NCI-H2081 (cell line): Measurements from ENCODE around the gene EMILIN1.

Source experiments
- DNase-seq, 2 experiments: peaks; one replicate each; lab custom pipeline; 2025; lab: John Stamatoyannopoulos, UW

EMILIN1 gene

DNA sequence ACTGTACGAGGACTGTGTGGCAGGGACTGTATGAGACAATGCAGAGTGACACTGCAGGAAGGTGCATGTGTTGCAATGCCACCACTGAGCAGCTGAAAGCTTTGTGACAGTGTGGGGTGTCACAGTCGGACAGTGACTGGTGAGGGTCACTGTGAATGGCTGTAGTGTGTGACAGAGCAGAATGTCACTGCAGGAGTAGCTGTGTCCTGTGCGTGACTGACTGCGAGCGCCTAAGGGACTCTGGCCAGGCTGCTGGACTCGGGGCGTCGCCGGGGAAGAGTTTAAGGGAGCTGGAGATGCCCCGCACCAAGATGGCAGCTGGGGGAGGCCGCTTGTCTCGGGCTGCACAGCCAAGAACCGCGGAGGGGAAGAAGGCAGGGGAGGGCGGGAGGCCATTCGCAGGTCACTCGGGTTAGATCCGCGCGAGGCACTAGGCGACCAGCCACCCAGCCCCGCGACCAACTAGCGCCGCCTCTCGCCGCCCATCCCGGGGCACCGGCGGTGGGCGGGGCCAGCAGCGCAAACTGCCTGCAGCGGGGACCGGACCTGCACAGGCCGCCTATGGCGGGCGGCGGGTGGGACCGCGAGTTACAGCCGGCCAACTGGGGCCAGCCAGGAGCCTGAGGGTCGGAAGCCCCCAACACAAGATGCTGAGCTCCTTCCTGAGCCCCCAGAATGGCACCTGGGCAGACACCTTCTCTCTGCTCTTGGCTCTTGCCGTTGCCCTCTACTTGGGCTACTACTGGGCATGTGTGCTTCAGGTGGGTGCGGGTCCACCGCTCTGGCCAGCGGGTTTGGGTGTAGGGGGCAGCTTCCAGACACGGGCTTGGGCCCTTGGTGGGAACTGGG, 45.1 kb downstream of the EMILIN1 start, which contains the start of gene ABHD1:
Gene ABHD1 (plus strand): TSS at position 514 of the 849 bp plus-strand sequence. CDS start 134 bp downstream, at position 648.
- DNase-seq, result peak; percentile 12 to 36

DNA sequence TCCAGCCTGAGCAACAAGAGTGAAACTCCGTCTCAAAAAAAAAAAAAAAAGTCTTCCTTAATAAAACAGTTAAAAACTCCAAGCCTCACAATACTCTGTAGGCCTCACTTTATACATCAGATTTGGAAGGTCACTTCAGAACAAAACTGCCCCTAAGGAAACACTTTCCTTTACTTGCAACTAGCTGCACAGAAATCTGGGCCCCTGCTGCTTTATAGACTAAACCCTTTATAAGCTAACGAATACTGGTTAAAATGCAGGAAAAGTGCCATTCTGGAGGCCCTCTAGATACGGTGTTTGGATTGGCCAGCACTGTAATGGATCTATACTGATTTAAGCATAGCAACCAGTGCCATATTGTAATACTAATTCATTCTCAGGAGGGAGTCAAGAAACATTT, 46.7 kb downstream of the EMILIN1 start:
- DNase-seq, result no peak

DNA sequence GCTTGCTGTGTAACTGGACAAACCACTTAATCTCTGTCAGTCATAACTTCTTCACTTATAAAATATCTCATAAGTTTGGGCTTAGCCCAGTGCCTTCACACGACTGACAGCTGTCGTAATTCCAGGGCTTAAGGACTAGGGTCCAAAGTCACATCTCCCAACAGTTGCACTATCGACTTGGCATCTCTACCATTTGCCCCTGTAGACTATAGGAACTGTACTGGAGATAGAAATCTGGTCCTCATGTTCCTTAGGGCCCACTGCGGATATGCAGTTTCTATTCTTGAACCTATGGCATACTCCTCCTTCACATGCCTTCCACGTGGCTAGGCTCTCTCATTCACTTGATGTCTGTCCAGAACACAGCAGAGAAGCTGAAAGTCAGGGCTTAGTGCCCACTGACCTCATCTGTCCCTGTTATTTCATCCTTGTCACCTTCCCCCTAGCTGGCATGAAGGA, 47.9 kb downstream of the EMILIN1 start:
- DNase-seq, result no peak

DNA sequence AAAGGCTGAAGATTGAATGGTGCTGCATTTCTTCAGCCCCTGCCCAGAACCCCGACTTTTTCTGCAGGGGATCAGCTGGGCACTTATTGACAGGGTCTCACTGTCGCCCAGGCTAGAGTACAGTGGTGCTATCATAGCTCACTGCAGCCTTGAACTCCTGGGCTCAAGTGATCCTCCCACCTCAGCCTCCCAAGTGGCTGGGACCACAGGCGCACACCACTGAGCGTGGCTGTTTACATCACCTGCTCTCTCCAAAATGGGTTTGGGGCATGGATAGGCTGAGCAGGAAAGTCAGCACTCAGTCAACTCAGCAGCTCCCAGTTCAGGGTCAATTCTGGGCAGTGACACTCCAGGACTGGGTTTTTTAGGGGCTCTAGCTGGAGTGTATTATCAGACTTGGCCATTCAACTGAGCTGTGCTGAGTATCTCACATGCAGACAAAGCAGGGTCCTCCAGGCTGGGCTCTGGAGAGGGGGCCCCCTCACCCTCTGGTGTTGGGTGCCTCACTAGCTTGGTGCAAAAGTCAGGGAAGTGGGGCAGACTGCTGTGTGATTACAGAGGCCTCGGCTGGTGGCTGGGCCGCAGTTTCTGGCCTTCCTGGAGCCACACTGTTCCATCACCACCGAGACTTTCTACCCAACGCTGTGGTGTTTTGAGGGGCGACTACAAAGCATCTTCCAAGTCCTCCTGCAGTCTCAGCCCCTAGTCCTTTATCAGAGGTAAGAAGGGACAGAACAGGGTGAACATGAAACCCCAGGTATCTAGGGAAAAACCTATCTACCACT, 49.7 kb downstream of the EMILIN1 start:
- DNase-seq, result no peak

DNA sequence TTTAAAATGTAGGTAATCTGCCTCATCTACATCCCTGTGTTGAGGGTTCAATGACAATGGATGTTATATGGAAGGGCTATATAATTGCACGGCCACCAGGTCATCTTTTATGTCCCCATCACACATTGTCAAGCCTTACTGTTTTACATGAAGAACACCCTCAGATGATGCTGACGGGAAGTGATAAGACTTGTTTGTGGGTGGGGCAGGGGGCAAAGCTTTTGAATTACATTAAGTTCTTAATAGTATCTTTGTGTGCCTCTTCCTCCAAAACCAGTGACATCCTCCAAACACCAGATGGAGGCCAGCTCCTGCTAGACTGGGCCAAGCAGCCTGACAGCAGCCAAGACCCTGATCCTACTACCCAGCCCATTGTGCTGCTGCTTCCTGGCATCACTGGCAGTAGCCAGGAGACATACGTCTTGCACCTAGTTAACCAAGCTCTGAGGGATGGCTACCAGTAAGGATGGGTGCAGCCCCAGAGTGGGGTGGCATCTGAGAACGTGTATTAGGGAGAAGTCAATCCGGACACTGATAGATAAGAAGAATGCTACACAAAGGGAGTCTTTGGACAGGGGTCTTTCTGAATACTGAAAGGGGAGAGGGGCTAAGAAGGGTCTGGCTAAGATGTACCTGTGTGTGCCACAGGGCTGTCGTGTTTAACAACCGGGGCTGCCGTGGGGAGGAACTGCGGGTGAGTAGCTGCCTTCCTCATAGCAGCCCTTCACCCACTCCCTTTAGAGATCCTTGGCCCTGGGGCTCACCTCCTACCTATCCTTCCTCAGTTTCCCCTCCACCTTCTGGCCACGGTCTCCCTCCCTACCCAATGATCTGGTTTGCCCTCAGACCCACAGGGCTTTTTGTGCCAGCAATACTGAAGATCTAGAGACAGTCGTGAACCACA, 50.5 kb downstream of the EMILIN1 start:
- DNase-seq, result no peak

DNA sequence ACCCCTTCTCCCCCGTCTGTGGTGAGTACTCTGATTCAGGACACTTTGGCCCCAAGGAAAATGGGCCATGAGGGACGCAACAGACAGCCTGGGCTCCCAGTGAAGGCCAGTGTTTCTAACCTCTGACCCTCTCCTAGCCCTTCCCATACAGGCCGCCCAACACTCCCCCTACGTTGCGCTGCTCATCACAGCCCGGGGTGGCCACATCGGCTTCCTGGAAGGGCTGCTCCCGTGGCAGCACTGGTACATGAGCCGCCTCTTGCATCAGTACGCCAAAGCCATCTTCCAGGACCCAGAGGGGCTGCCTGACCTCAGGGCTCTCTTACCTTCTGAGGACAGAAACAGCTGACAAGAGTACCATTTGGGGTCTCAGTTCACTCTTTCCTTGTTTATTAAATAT, 52.0 kb downstream of the EMILIN1 start:
- no peak for DNase-seq

DNA sequence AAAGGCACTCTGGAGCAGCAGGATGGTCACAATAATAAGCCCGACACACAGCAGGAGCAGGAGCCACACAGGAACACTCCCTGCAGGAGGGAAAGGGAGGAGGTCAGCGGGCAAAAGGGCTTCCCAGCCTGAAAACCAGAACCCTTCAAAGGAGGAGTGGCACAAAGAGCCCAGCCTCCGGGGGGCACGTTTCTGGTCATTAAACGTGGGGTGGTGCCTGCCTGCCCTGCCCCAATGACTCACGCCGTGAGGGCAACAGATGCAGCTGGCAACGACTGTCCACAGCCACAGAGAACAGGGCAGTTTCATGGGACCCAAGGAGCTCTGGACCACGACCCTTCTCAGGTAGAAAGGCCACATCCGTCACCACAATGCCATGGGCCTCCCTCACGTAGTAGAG, 53.0 kb downstream of the EMILIN1 start:
- DNase-seq, result no peak

DNA sequence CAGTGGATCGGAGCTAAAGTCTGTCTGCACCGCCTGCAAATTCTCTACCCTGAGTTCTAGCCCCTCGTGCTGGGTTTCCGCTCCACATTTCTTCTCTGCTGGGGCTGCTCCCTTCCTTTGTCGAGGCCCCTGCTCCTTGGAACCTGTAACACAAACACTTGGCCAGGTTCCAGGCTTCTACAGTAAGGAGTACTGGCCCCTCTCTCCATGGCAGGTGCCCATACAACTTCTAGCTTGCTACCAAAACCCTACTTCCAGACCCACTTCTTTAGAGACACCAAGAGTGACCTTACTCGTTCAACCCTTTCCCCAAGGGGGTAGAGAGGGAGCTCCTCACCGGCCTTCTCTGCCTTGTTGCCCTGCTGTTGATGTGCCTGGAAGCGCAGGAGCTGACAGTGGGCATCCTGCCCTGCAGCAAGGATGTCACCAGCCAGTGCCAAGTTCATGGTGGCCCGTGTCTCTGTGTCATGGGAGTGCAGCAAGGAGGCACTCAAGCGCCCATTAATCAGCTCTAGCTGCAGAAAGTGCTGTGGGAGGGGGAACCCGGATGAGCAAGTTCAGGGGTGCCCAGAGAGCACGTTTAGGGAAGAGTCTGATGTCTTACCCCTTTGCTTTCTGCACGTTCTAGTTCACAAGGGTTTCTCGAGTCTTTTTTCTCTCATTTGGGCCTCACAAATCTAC, 54.9 kb downstream of the EMILIN1 start:
- DNase-seq, result peak in 1 of 2 experiments; percentile 38

DNA sequence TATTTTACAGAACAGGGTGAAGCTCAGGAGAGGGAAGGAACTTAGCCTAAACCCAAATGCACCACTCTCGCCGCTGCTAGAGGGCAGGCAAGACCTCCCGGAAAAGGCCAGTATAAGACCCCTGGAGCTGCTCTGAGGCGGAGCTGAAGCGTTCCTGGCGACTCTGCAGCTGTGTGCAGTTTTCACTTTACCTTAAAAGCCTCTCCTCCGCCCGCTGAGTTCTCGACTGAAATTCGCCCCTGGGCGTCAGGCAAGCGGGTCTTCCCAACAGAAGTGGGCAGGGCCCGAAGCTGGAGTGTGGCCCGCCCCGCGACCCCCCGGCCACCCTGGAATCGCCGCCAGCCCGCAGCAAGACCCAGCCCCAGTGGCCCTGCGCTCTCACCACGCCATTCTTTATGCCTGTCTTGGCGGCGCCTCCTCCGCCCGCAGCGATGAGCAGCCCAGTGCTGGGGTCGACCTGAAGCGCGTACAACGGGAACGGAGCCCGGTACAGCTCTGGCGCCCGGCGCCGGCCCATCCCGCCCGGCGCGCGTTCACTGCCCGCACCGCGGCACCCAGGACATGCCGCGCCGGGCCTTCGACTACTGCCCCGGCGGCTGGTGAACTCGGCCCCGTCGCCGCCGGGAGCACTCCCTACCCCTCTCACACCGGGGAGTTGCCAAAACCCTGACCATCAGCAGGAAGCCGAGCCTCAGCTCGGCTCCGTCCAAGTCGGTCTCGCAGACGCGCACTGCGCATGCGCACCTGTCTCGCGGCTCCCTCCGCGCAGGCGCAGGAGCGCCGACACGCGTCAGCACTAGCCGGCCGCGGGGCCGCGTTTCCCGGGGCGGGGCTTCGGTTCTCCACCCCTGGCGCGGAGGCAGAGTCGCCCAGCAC, 55.7 kb downstream of the EMILIN1 start, which contains the start of gene PREB:
Gene PREB (minus strand): TSS at position 732 of the 876 bp plus-strand sequence. CDS start 215 bp downstream, at position 517.
- DNase-seq, result peak; percentile 97 to 98

DNA sequence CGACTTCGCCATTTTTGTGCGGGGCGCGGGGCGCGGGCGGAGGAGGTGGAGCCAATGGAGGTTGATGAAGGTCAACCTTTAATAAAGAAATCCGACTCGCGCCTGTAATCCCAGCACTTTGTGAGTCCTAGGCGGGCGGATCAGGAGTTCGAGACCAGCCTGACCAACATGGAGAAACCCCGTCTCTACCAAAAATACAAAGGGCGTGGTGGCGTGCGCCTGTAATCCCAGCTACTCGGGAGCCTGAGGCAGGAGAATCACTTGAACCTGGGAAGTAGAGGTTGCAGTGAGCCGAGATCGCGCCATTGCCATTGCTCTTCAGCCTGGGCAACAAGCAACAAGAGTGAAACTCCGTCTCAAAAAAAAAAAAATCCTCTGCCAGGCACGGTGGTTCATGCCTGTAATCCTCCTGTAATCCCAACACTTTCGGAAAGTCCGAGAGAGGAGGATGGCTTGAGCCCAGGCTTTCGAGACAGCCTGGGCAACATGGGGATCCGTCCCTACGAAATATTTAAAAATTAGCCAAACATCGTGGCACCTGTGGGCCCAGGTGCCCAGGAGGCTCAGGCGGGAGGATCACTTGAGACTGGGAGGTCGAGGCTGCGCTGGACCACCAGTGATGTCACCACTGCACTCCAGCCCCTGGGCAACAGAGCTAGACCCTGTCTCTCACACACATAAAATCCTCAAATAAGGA, 56.5 kb downstream of the EMILIN1 start:
- DNase-seq, result no peak

DNA sequence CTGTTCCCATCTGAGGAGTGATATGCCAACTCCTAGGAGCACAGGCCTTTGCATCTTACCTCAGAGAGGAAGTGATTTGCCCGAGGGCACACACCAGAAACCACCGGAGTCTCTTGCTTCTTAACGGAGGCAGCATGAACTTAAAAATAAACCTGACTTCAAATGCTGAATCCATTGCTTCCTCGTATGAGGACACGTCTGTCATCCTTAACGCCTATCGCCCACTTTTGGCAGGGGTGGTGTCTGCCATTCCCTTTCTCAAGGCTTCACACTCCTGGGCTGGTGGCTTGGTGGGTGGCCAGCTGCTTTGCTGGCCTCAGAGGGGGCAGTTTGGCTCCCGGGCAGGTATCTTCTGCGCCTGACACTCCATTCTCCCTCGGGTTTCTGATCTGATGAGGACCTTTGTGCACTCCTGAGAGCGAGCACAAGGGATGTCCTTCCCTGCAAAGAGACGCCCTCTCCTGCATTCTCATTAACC, 57.1 kb downstream of the EMILIN1 start:
- no peak for DNase-seq
